DND-41 (cell line): ENCODE data around the gene ETFA.

Experiments used
- CTCF ChIP-seq: IDR thresholded peaks from 2 replicates; pipeline ENCODE4 v1.5.1; 2012; ENCODE audit warnings: borderline replicate concordance, low read length, moderate library complexity, mild to moderate bottlenecking; ENCODE audit not compliant: poor library complexity, severe bottlenecking; ENCODE audit errors: extremely low read depth
- EZH2 ChIP-seq: IDR thresholded peaks from 3 replicates; pipeline ENCODE4 v1.6.1; 2012; ENCODE audit warnings: borderline replicate concordance, low read depth, mild to moderate bottlenecking, moderate library complexity, low read length, inconsistent platforms; ENCODE audit not compliant: severe bottlenecking

GRCh38 chr15:76245072-76245610 is 66.1 kb downstream of the ETFA start:
- TF ChIP-seq CTCF: no peak
- no peak for TF ChIP-seq EZH2
